ENCODE results near the gene RAB36. TPM values are rescaled to one million over a fixed set of nuclear protein-coding genes. Genes with fewer than 3 reads are reported as not detected.

The RAB36 gene
- total and polyA plus RNA-seq, 2 donors (not counting 1 experiment from before 2014, with no cell fraction given): 1.1 to 3.3 TPM

DNA sequence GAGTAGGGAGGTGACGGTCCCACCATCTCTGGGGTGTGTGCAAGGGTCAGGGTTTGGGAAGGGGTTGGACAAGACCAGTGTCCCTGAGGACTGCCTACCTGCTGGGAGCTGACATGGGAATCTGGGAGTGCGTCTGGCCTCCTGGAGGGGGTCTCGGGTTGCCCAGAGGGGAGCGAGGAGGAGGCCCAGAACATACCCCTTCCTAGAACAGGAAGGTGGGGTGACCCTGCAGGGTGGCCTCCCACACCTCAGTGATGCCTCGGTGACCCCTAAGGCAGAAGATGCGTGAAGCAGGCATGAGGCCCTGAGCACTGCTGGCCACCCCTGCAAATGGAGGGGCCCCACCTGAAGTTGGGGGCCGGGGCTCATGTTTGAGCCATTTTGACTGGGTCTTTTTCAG is 29.9 kb upstream of the RAB36 start:
- ChIA-PET POLR2A (no interaction called here), CTCF (no interaction called here)
- WGBS (ENCODE audit: insufficient coverage): 93% methylated on average over 5 of the region's 7 CpGs
- DNase-seq: no peak
- Histone ChIP-seq H3K79me2 (ENCODE audit: control insufficient read depth, insufficient read depth, low read length) (no peaks in the 10 kb centered on the region), H3K4me1 (ENCODE audit: control insufficient read depth in 2 of 2, insufficient read depth in 2 of 2, low read length in 2 of 2) (peaks cover 5 to 12% of the 10 kb centered on the region in 2 donors), H3K4me3 (ENCODE audit: control extremely low read depth in 1 of 5, extremely low read depth in 1 of 5, insufficient read depth in 1 of 5, low read depth in 2 of 5, low read length in 4 of 5) (no peak overlapping the region), H3K4me2 (replicated peaks; ENCODE audit: low read depth, low read length, poor library complexity, severe bottlenecking) (no peak overlapping the region), H4K20me1 (ENCODE audit: control insufficient read depth, insufficient read depth, low read length, poor library complexity, severe bottlenecking) (no peaks in the 10 kb centered on the region), H2AFZ (ENCODE audit: insufficient read depth, low read depth, low read length, poor library complexity, severe bottlenecking) (no peak overlapping the region), H3K27ac (ENCODE audit: low read length in 2 of 2) (no peak overlapping the region), H3K36me3 (replicated peaks in 1 of 2; ENCODE audit: control extremely low read depth in 1 of 2, control insufficient read depth in 1 of 2, extremely low read depth in 1 of 2, insufficient read depth in 2 of 2, low read length in 1 of 2) (no peaks in the 10 kb centered on the region), H3K9me3 (ENCODE audit: control extremely low read depth in 1 of 3, control insufficient read depth in 2 of 3, insufficient read depth in 1 of 3, low read length in 2 of 3) (no peaks in the 10 kb centered on the region), H3K27me3 (replicated peaks in 1 of 4; ENCODE audit: control extremely low read depth in 1 of 4, control insufficient read depth in 3 of 4, insufficient read depth in 4 of 4, low read length in 3 of 4) (no peaks in the 10 kb centered on the region), H3K9ac (ENCODE audit: low read length) (no peak overlapping the region)
- peaks cover 14% of the 10 kb centered on the region for H3K4me1 Mint-ChIP-seq
- H3K27me3 Mint-ChIP-seq: no peaks in the 10 kb centered on the region
- no peak for TF ChIP-seq CTCF (IDR thresholded peaks at IDR 0.05)
- no peak for TF ChIP-seq EZH2 (IDR thresholded peaks at IDR 0.05; ENCODE audit: borderline replicate concordance, insufficient read depth, low read depth, low read length, poor library complexity, severe bottlenecking)
- ATAC-seq (ENCODE audit: low read depth): no peak
- intact Hi-C loops (cut with micrococcal nuclease): no loop called here
- no peak overlapping the region for H3K4me3 Mint-ChIP-seq
- H3K9me3 Mint-ChIP-seq (ENCODE audit: insufficient read depth): no peaks in the 10 kb centered on the region
- no peak overlapping the region for H3K27ac Mint-ChIP-seq

GRCh38 chr22:23115825-23116494 is 29.3 kb upstream of the RAB36 start:
- ChIA-PET CTCF (no interaction called here), POLR2A (no interaction called here)
- no peak overlapping the region for H2AFZ ChIP-seq (ENCODE audit: insufficient read depth, low read depth, low read length, poor library complexity, severe bottlenecking)
- Mint-ChIP-seq H3K27me3 (no peaks in the 10 kb centered on the region), H3K27ac (no peak overlapping the region), H3K4me1 (peaks cover 17% of the 10 kb centered on the region), H3K9me3 (ENCODE audit: insufficient read depth) (no peaks in the 10 kb centered on the region), H3K4me3 (no peak overlapping the region)
- H3K9ac ChIP-seq (ENCODE audit: low read length): no peak overlapping the region
- no peaks in the 10 kb centered on the region for H3K79me2 ChIP-seq (ENCODE audit: control insufficient read depth, insufficient read depth, low read length)
- WGBS (ENCODE audit: insufficient coverage): 75% methylated on average over 18 of the region's 18 CpGs
- no peaks in the 10 kb centered on the region for H3K27me3 ChIP-seq (replicated peaks in 1 of 4; ENCODE audit: control extremely low read depth in 1 of 4, control insufficient read depth in 3 of 4, insufficient read depth in 4 of 4, low read length in 3 of 4)
- TF ChIP-seq EZH2 (IDR thresholded peaks at IDR 0.05; ENCODE audit: borderline replicate concordance, insufficient read depth, low read depth, low read length, poor library complexity, severe bottlenecking) (no peak), CTCF (IDR thresholded peaks at IDR 0.05) (no peak)
- no peak overlapping the region for H3K4me2 ChIP-seq (replicated peaks; ENCODE audit: low read depth, low read length, poor library complexity, severe bottlenecking)
- H4K20me1 ChIP-seq (ENCODE audit: control insufficient read depth, insufficient read depth, low read length, poor library complexity, severe bottlenecking): no peaks in the 10 kb centered on the region
- H3K36me3 ChIP-seq (replicated peaks in 1 of 2; ENCODE audit: control extremely low read depth in 1 of 2, control insufficient read depth in 1 of 2, extremely low read depth in 1 of 2, insufficient read depth in 2 of 2, low read length in 1 of 2): no peaks in the 10 kb centered on the region
- H3K9me3 ChIP-seq (ENCODE audit: control extremely low read depth in 1 of 3, control insufficient read depth in 2 of 3, insufficient read depth in 1 of 3, low read length in 2 of 3): no peaks in the 10 kb centered on the region
- ATAC-seq (ENCODE audit: low read depth) (no peak), DNase-seq (no peak)
- H3K4me3 ChIP-seq (ENCODE audit: control extremely low read depth in 1 of 5, extremely low read depth in 1 of 5, insufficient read depth in 1 of 5, low read depth in 2 of 5, low read length in 4 of 5): no peak overlapping the region
- peaks cover 5 to 12% of the 10 kb centered on the region in 2 donors for H3K4me1 ChIP-seq (ENCODE audit: control insufficient read depth in 2 of 2, insufficient read depth in 2 of 2, low read length in 2 of 2)
- no peak overlapping the region for H3K27ac ChIP-seq (ENCODE audit: low read length in 2 of 2)
- intact Hi-C loops (cut with micrococcal nuclease): no loop called here

Measured in B cell (primary cell).